ENCODE measurements around the gene ABHD17C. TPM values are rescaled to one million over a fixed set of nuclear protein-coding genes. Genes with fewer than 3 reads are reported as not detected.
A peak's percentile ranks its signal among the peaks of the same experiment; 100 is the strongest.

The ABHD17C gene
- total and polyA plus RNA-seq, 2 experiments from 2014 or later, result 11.3 to 23.8 TPM

GRCh38 chr15:80743189-80743833, 48.2 kb downstream of the ABHD17C start (continued):
- no peak for TF ChIP-seq CREB1 (CRISPR knock-in tag; IDR thresholded peaks at IDR 0.05; ENCODE audit: low read depth)

- Histone ChIP-seq H3K9me2 (ENCODE audit: insufficient read depth) (peaks cover 11% of the 10 kb centered on the region; the same call in 1 of the 2 replicates), H3K4me1 (ENCODE audit: insufficient read depth) (peaks cover 26% of the 10 kb centered on the region), H3K27ac (ENCODE audit: low read depth) (no peak overlapping the region), H3K27me3 (ENCODE audit: insufficient read depth) (no peaks in the 10 kb centered on the region), H3F3A (replicated peaks; ENCODE audit: low read depth) (no peaks in the 10 kb centered on the region), H2AFZ (no peak overlapping the region), H3K4me3 (no peak overlapping the region), H3K4me2 (peak overlapping the region; percentile 21; the same call in 1 of the 2 replicates), H3K36me3 (ENCODE audit: insufficient read depth) (no peaks in the 10 kb centered on the region), H3K79me2 (replicated peaks; ENCODE audit: insufficient read depth) (peaks cover 23% of the 10 kb centered on the region), H4K20me1 (replicated peaks; ENCODE audit: insufficient read depth) (no peaks in the 10 kb centered on the region)
- peak; percentile 28; the same call in 2 of the 3 replicates for ATAC-seq
- H3K36me3 Mint-ChIP-seq (ENCODE audit: low read depth), result peaks cover 4% of the 10 kb centered on the region; the same call in 2 of the 3 replicates
- peaks cover 43% of the 10 kb centered on the region for H3K4me1 Mint-ChIP-seq
- no peak overlapping the region for H3K4me3 Mint-ChIP-seq
- TF ChIP-seq CREB1 (CRISPR knock-in tag; IDR thresholded peaks at IDR 0.05; ENCODE audit: low read depth) (no peak), REST (IDR thresholded peaks at IDR 0.05; ENCODE audit: unreplicated experiment) (no peak), EZH2 (IDR thresholded peaks at IDR 0.05; ENCODE audit: low read depth, unreplicated experiment) (no peak), STAT1 (IDR thresholded peaks at IDR 0.05; ENCODE audit: unreplicated experiment) (no peak)
- H3K27me3 Mint-ChIP-seq (ENCODE audit: insufficient read depth, low read depth, poor library complexity), result peaks cover 5% of the 10 kb centered on the region
- no peak overlapping the region for H3K27ac Mint-ChIP-seq
- DNase-seq (ENCODE audit: low spot score), result peak; percentile 20
- peaks cover 2% of the 10 kb centered on the region; the same call in 1 of the 3 replicates for H3K9me3 Mint-ChIP-seq
These were observed 49.3 kb downstream of the ABHD17C start for GRCh38 chr15:80744415-80744814.

GRCh38 chr15:80744826-80745225, 49.7 kb downstream of the ABHD17C start:
- peak overlapping the region; percentile 21; the same call in 1 of the 2 replicates for H3K4me2 ChIP-seq
- ATAC-seq (no peak), DNase-seq (ENCODE audit: low spot score) (no peak)
- H3K27ac ChIP-seq (ENCODE audit: low read depth), result no peak overlapping the region
- H3K4me3 ChIP-seq, result no peak overlapping the region
- peaks cover 43% of the 10 kb centered on the region for H3K4me1 Mint-ChIP-seq
- H3K4me3 Mint-ChIP-seq, result no peak overlapping the region
- peaks cover 2% of the 10 kb centered on the region; the same call in 1 of the 3 replicates for H3K9me3 Mint-ChIP-seq
- H3K79me2 ChIP-seq (replicated peaks; ENCODE audit: insufficient read depth), result peaks cover 23% of the 10 kb centered on the region
- no peaks in the 10 kb centered on the region for H3K27me3 ChIP-seq (ENCODE audit: insufficient read depth)
- no peaks in the 10 kb centered on the region for H3F3A ChIP-seq (replicated peaks; ENCODE audit: low read depth)
- H2AFZ ChIP-seq, result no peak overlapping the region
- H3K27ac Mint-ChIP-seq, result no peak overlapping the region
- no peaks in the 10 kb centered on the region for H4K20me1 ChIP-seq (replicated peaks; ENCODE audit: insufficient read depth)
- peaks cover 4% of the 10 kb centered on the region; the same call in 2 of the 3 replicates for H3K36me3 Mint-ChIP-seq (ENCODE audit: low read depth)
- peaks cover 10% of the 10 kb centered on the region; the same call in 1 of the 2 replicates for H3K9me2 ChIP-seq (ENCODE audit: insufficient read depth)
- peaks cover 26% of the 10 kb centered on the region for H3K4me1 ChIP-seq (ENCODE audit: insufficient read depth)
- no peaks in the 10 kb centered on the region for H3K36me3 ChIP-seq (ENCODE audit: insufficient read depth)
- H3K27me3 Mint-ChIP-seq (ENCODE audit: insufficient read depth, low read depth, poor library complexity), result peaks cover 5% of the 10 kb centered on the region
- TF ChIP-seq JUNB (IDR thresholded peaks at IDR 0.05; ENCODE audit: unreplicated experiment) (no peak), ZNF331 (CRISPR knock-in tag; IDR thresholded peaks at IDR 0.05; ENCODE audit: low read depth) (no peak), STAT1 (IDR thresholded peaks at IDR 0.05; ENCODE audit: unreplicated experiment) (no peak), REST (IDR thresholded peaks at IDR 0.05; ENCODE audit: unreplicated experiment) (no peak), CREB1 (CRISPR knock-in tag; IDR thresholded peaks at IDR 0.05; ENCODE audit: low read depth) (no peak), NANOG (IDR thresholded peaks at IDR 0.05; ENCODE audit: borderline replicate concordance) (no peak), ZNF114 (CRISPR knock-in tag; IDR thresholded peaks at IDR 0.05) (no peak), CTCF (conservative IDR thresholded peaks at IDR 0.05; ENCODE audit: low read depth in 2 of 2) (no peak), EZH2phosphoT487 (IDR thresholded peaks at IDR 0.05; ENCODE audit: unreplicated experiment) (no peak), EZH2 (IDR thresholded peaks at IDR 0.05; ENCODE audit: low read depth, unreplicated experiment) (no peak)
